Liver (tissue), 3 donors: Measurements from ENCODE around the gene PTRH2.

Experiments
- EGR1 ChIP-seq, 2 donors: IDR thresholded peaks; 2 replicates each; pipeline ENCODE4 v1.6.1; 2016 to 2018; ENCODE audit warnings: antibody characterized with exemption in 2 of 2, low read depth in 2 of 2
- GABPA ChIP-seq, 2 donors: IDR thresholded peaks in 1 of 2; conservative IDR thresholded peaks in 1 of 2; 2 replicates each; pipeline ENCODE4 v1.6.1; 2016; ENCODE audit warnings: antibody characterized with exemption in 2 of 2, mild to moderate bottlenecking in 1 of 2, moderate library complexity in 1 of 2
- JUND ChIP-seq, 2 donors: IDR thresholded peaks; 2 replicates each; pipeline ENCODE4 v1.6.1; 2016; ENCODE audit warnings: antibody characterized with exemption in 2 of 2
- RAD21 ChIP-seq, 2 donors: IDR thresholded peaks; 2 replicates each; pipeline ENCODE4 v1.6.1; 2016; ENCODE audit warnings: antibody characterized with exemption in 2 of 2, mild to moderate bottlenecking in 2 of 2
- RXRA ChIP-seq, 2 donors: IDR thresholded peaks; 2 replicates each; pipeline ENCODE4 v1.6.1; 2017 to 2018; ENCODE audit warnings: antibody characterized with exemption in 2 of 2, mild to moderate bottlenecking in 1 of 2
- SP1 ChIP-seq: IDR thresholded peaks from 2 replicates; pipeline ENCODE4 v1.6.1; 2018; ENCODE audit warnings: antibody characterized with exemption, mild to moderate bottlenecking
- TAF1 ChIP-seq: conservative IDR thresholded peaks from 2 replicates; pipeline ENCODE4 v1.6.1; 2016; ENCODE audit warnings: antibody characterized with exemption, mild to moderate bottlenecking
- YY1 ChIP-seq: IDR thresholded peaks from 2 replicates; pipeline ENCODE4 v1.6.1; 2016; ENCODE audit warnings: antibody characterized with exemption, mild to moderate bottlenecking
- TF ChIP-seq, protein P1 (sequence below): IDR thresholded peaks from 2 replicates; pipeline ENCODE4 v1.6.1; 2016; ENCODE audit warnings: antibody characterized with exemption, mild to moderate bottlenecking
- TF ChIP-seq, protein P2 (sequence below): fragments of 150-350 bp; IDR thresholded peaks from 2 replicates; pipeline ENCODE4 v1.5.1; 2017; ENCODE audit warnings: improper control_type of control experiment, low read depth, low read length; ENCODE audit not compliant: missing input control
- TF ChIP-seq, protein P3 (sequence below): IDR thresholded peaks from 2 replicates; pipeline ENCODE4 v1.6.1; 2016; ENCODE audit warnings: antibody characterized with exemption
- TF ChIP-seq, protein P4 (sequence below): IDR thresholded peaks from 2 replicates; pipeline ENCODE4 v1.6.1; 2016; ENCODE audit warnings: antibody characterized with exemption
- TF ChIP-seq, protein P5 (sequence below): IDR thresholded peaks from 2 replicates; pipeline ENCODE4 v1.6.1; 2016; ENCODE audit warnings: antibody characterized with exemption
- donor health status: healthy.
- donor health status: healthy.

DNA sequence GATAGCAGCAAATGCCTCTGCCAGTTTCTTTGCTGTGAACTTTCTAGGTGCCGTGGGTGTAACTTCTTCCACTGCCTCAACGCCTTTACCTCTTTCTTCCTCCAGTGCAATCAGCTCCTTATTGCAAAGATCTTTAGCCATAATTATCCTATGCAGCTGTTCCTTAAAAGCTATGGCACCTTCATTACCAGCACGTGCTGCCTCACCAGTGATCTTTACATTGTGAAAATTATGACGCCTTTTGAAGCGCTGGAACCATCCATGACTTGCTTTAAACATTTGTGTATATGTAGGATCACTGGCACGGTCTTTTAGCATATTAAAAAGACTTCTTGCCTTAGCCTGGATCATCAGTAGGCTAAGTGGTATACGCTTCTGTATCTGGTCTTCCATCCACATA, 8.0 kb downstream of the PTRH2 start:
- TF ChIP-seq, protein P1, sequence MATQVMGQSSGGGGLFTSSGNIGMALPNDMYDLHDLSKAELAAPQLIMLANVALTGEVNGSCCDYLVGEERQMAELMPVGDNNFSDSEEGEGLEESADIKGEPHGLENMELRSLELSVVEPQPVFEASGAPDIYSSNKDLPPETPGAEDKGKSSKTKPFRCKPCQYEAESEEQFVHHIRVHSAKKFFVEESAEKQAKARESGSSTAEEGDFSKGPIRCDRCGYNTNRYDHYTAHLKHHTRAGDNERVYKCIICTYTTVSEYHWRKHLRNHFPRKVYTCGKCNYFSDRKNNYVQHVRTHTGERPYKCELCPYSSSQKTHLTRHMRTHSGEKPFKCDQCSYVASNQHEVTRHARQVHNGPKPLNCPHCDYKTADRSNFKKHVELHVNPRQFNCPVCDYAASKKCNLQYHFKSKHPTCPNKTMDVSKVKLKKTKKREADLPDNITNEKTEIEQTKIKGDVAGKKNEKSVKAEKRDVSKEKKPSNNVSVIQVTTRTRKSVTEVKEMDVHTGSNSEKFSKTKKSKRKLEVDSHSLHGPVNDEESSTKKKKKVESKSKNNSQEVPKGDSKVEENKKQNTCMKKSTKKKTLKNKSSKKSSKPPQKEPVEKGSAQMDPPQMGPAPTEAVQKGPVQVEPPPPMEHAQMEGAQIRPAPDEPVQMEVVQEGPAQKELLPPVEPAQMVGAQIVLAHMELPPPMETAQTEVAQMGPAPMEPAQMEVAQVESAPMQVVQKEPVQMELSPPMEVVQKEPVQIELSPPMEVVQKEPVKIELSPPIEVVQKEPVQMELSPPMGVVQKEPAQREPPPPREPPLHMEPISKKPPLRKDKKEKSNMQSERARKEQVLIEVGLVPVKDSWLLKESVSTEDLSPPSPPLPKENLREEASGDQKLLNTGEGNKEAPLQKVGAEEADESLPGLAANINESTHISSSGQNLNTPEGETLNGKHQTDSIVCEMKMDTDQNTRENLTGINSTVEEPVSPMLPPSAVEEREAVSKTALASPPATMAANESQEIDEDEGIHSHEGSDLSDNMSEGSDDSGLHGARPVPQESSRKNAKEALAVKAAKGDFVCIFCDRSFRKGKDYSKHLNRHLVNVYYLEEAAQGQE, result no peak
- TF ChIP-seq, protein P2, sequence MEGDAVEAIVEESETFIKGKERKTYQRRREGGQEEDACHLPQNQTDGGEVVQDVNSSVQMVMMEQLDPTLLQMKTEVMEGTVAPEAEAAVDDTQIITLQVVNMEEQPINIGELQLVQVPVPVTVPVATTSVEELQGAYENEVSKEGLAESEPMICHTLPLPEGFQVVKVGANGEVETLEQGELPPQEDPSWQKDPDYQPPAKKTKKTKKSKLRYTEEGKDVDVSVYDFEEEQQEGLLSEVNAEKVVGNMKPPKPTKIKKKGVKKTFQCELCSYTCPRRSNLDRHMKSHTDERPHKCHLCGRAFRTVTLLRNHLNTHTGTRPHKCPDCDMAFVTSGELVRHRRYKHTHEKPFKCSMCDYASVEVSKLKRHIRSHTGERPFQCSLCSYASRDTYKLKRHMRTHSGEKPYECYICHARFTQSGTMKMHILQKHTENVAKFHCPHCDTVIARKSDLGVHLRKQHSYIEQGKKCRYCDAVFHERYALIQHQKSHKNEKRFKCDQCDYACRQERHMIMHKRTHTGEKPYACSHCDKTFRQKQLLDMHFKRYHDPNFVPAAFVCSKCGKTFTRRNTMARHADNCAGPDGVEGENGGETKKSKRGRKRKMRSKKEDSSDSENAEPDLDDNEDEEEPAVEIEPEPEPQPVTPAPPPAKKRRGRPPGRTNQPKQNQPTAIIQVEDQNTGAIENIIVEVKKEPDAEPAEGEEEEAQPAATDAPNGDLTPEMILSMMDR, result no peak
- no peak for TF ChIP-seq GABPA (IDR thresholded peaks at IDR 0.05 in 1 of 2, conservative IDR thresholded peaks at IDR 0.05 in 1 of 2)
- TF ChIP-seq, protein P3, sequence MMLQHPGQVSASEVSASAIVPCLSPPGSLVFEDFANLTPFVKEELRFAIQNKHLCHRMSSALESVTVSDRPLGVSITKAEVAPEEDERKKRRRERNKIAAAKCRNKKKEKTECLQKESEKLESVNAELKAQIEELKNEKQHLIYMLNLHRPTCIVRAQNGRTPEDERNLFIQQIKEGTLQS, result no peak
- no peak for TF ChIP-seq RAD21 (IDR thresholded peaks at IDR 0.05)
- TF ChIP-seq TAF1, result no peak
- TF ChIP-seq JUND (IDR thresholded peaks at IDR 0.05), result no peak
- TF ChIP-seq, protein P4, sequence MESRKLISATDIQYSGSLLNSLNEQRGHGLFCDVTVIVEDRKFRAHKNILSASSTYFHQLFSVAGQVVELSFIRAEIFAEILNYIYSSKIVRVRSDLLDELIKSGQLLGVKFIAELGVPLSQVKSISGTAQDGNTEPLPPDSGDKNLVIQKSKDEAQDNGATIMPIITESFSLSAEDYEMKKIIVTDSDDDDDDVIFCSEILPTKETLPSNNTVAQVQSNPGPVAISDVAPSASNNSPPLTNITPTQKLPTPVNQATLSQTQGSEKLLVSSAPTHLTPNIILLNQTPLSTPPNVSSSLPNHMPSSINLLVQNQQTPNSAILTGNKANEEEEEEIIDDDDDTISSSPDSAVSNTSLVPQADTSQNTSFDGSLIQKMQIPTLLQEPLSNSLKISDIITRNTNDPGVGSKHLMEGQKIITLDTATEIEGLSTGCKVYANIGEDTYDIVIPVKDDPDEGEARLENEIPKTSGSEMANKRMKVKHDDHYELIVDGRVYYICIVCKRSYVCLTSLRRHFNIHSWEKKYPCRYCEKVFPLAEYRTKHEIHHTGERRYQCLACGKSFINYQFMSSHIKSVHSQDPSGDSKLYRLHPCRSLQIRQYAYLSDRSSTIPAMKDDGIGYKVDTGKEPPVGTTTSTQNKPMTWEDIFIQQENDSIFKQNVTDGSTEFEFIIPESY, result no peak
- TF ChIP-seq SP1, result no peak
- no peak for TF ChIP-seq YY1
- TF ChIP-seq EGR1 (IDR thresholded peaks at IDR 0.05; ENCODE audit: low read depth in 2 of 2), result no peak
- TF ChIP-seq, protein P5, sequence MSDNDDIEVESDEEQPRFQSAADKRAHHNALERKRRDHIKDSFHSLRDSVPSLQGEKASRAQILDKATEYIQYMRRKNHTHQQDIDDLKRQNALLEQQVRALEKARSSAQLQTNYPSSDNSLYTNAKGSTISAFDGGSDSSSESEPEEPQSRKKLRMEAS, result no peak
- TF ChIP-seq RXRA (IDR thresholded peaks at IDR 0.05), result no peak
